Right renal pelvis (tissue), 4 donors: ENCODE results near the gene PYM1. TPM values are rescaled to one million over a fixed set of nuclear protein-coding genes. Genes with fewer than 3 reads are reported as not detected.
"Not testable (repeated sequence)": the region's sequence is repeated elsewhere in the genome, so short reads cannot be mapped to it uniquely, and the experiment has no call there.

Source experiments
- DNase-seq, 4 donors: peaks; one replicate each; pipeline ENCODE4 v3.0.0-alpha.2; 2013; ENCODE audit warnings: low read depth in 4 of 4, low spot score in 3 of 4, missing footprints in 1 of 4
- polyA plus RNA-seq, 4 donors: library from polyadenylated mRNA; unstranded; fragments of 120-200 nt; gene quantifications; one replicate each; pipeline ENCODE4 v1.2.1, GENCODE V29; 2013; ENCODE audit not compliant: insufficient read length in 4 of 4

PYM1 gene
- polyA plus RNA-seq, 4 donors, result 33.6 to 41.2 (median 39.1) TPM

- no peak for DNase-seq
Observed at GRCh38 chr12:55915482-55915859, 12.2 kb downstream of the PYM1 start.

GRCh38 chr12:55912908-55913307 is 14.8 kb downstream of the PYM1 start:
- no peak for DNase-seq

- DNase-seq, result no peak
Observed at GRCh38 chr12:55909513-55909884, 18.2 kb downstream of the PYM1 start.

- no peak for DNase-seq
Observed at GRCh38 chr12:55908726-55909512, 18.8 kb downstream of the PYM1 start.

- DNase-seq, result no peak
Observed at GRCh38 chr12:55906056-55906455, 21.6 kb downstream of the PYM1 start.

- DNase-seq, result no peak
Observed at GRCh38 chr12:55901881-55902490, 25.7 kb downstream of the PYM1 start.

- no peak for DNase-seq
Observed at GRCh38 chr12:55899082-55899481, 28.6 kb downstream of the PYM1 start.

GRCh38 chr12:55893723-55894122 is 34.0 kb downstream of the PYM1 start:
- no peak for DNase-seq

- no peak for DNase-seq
Observed at GRCh38 chr12:55891310-55891709, 36.4 kb downstream of the PYM1 start.

- DNase-seq, result no peak
Observed at GRCh38 chr12:55885113-55885512, 42.6 kb downstream of the PYM1 start.

- no peak for DNase-seq
Observed at GRCh38 chr12:55877824-55878223, 49.9 kb downstream of the PYM1 start.

GRCh38 chr12:55875704-55876467 is 51.8 kb downstream of the PYM1 start:
- DNase-seq, result no peak

- DNase-seq, result peak in 1 of 4 donors; percentile 16
Observed at GRCh38 chr12:55874443-55874842, 53.3 kb downstream of the PYM1 start.

GRCh38 chr12:55866454-55867004 is 61.2 kb downstream of the PYM1 start:
- DNase-seq, result not testable (repeated sequence)

- no peak for DNase-seq
Observed at GRCh38 chr12:55865327-55865726, 62.4 kb downstream of the PYM1 start.

GRCh38 chr12:55862931-55863330 is 64.8 kb downstream of the PYM1 start:
- DNase-seq, result not testable (repeated sequence)

- no peak for DNase-seq
Observed at GRCh38 chr12:55862286-55862685, 65.4 kb downstream of the PYM1 start.

GRCh38 chr12:55861871-55862270 is 65.8 kb downstream of the PYM1 start:
- no peak for DNase-seq

GRCh38 chr12:55861396-55861795 is 66.3 kb downstream of the PYM1 start:
- no peak for DNase-seq

GRCh38 chr12:55852740-55853139 is 75.0 kb downstream of the PYM1 start:
- no peak for DNase-seq
